Breast epithelium (tissue), 3 donors: ENCODE data around the gene GREB1L.

Source experiments
- CTCF ChIP-seq, 3 donors: fragments of 450-650 bp; IDR thresholded peaks; one replicate each; pipeline ENCODE4 v1.5.1; 2016 to 2017; ENCODE audit warnings: antibody characterized with exemption in 3 of 3, mild to moderate bottlenecking in 3 of 3, moderate library complexity in 3 of 3
- POLR2A ChIP-seq: fragments of 450-650 bp; IDR thresholded peaks from one replicate; pipeline ENCODE4 v1.6.1; 2016; ENCODE audit warnings: antibody characterized with exemption, mild to moderate bottlenecking, moderate library complexity

GRCh38 chr18:21461460-21461859, 219.4 kb downstream of the GREB1L start:
- TF ChIP-seq CTCF (IDR thresholded peaks at IDR 0.05) (no peak), POLR2A (no peak)
